ENCODE data around the gene CNGA1.

DNA sequence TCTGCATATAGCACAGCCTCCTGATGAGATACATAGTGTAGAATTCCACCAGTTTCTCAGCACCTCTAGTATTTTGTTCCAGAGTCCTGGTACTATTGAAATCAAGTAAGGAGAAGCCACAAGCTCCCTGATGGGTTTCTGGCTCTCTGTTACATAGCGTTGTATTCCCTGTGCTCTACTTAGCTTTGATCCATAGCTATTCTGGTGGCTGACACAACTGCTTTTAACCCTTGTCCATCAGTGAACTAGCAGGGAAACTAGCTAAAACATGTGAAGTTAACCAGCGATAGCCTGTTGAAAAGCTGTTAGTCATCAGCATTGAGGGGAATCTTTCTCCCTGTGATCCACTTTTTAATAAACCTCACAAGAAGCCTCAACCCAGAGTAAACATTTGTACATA is 27.0 kb upstream of the CNGA1 start:
- TF ChIP-seq CTCF (IDR thresholded peaks at IDR 0.05) (no peak), POLR2A (IDR thresholded peaks at IDR 0.05) (no peak)

Data from testis (tissue), 2 donors.